ENCODE results near the gene FAM107B.

GRCh38 chr10:14483417-14483816, 291.3 kb downstream of the FAM107B start:
- TF ChIP-seq ATF2 (tag by site-specific recombination; IDR thresholded peaks at IDR 0.05; ENCODE audit: low read depth) (no peak), ZNF626 (tag by site-specific recombination; IDR thresholded peaks at IDR 0.05) (no peak), PATZ1 (tag by site-specific recombination; IDR thresholded peaks at IDR 0.05) (no peak), ZNF501 (tag by site-specific recombination; IDR thresholded peaks at IDR 0.05) (no peak), CTCF (tag by site-specific recombination; IDR thresholded peaks at IDR 0.05) (no peak), KLF17 (tag by site-specific recombination; IDR thresholded peaks at IDR 0.05) (no peak), SETDB1 (IDR thresholded peaks at IDR 0.05; ENCODE audit: insufficient read length, low read length) (no peak), ZNF596 (tag by site-specific recombination; IDR thresholded peaks at IDR 0.05) (no peak), ZNF248 (tag by site-specific recombination; IDR thresholded peaks at IDR 0.05) (no peak)

All from HEK293 (cell line).